Parathyroid adenoma (tissue), 2 donors: Measurements from ENCODE around the gene KLHL29.

ENCODE experiments used
- H2AFZ ChIP-seq: fragments of 300-600 bp; sonication (generic); one replicate; pipeline ENCODE4 v1.7.0; 2017; ENCODE audit warnings: antibody characterized with exemption, mild to moderate bottlenecking
- H3K27ac ChIP-seq: fragments of 300-600 bp; sonication (generic); one replicate; pipeline ENCODE4 v1.7.0; 2017
- H3K27me3 ChIP-seq: fragments of 300-600 bp; sonication (generic); one replicate; pipeline ENCODE4 v1.7.0; 2017; ENCODE audit warnings: low read length; ENCODE audit not compliant: control insufficient read depth, insufficient read depth
- H3K36me3 ChIP-seq: fragments of 300-600 bp; sonication (generic); one replicate; pipeline ENCODE4 v1.7.0; 2017; ENCODE audit warnings: low read length; ENCODE audit not compliant: control insufficient read depth, insufficient read depth
- H3K4me1 ChIP-seq: fragments of 300-600 bp; sonication (generic); one replicate; pipeline ENCODE4 v1.7.0; 2017; ENCODE audit warnings: control low read depth
- H3K4me2 ChIP-seq: fragments of 300-600 bp; sonication (generic); one replicate; pipeline ENCODE4 v1.7.0; 2017; ENCODE audit warnings: low read length
- H3K4me3 ChIP-seq: fragments of 300-600 bp; sonication (generic); one replicate; pipeline ENCODE4 v1.7.0; 2017; ENCODE audit warnings: low read depth, low read length
- H3K79me2 ChIP-seq: fragments of 300-600 bp; sonication (generic); one replicate; pipeline ENCODE4 v1.7.0; 2017; ENCODE audit warnings: control low read depth
- H3K9ac ChIP-seq: fragments of 300-600 bp; sonication (generic); one replicate; pipeline ENCODE4 v1.7.0; 2017; ENCODE audit warnings: mild to moderate bottlenecking
- H3K9me3 ChIP-seq: fragments of 300-600 bp; sonication (generic); one replicate; pipeline ENCODE4 v1.7.0; 2017; ENCODE audit warnings: low read length; ENCODE audit not compliant: control insufficient read depth
- TF ChIP-seq, protein P1 (sequence below): fragments of 300-600 bp; sonication (generic); IDR thresholded peaks from one replicate; pipeline ENCODE4 v1.7.0; 2017; ENCODE audit warnings: antibody characterized with exemption, mild to moderate bottlenecking
- donor health status: primary hyperparathyroidism.

The KLHL29 gene

DNA sequence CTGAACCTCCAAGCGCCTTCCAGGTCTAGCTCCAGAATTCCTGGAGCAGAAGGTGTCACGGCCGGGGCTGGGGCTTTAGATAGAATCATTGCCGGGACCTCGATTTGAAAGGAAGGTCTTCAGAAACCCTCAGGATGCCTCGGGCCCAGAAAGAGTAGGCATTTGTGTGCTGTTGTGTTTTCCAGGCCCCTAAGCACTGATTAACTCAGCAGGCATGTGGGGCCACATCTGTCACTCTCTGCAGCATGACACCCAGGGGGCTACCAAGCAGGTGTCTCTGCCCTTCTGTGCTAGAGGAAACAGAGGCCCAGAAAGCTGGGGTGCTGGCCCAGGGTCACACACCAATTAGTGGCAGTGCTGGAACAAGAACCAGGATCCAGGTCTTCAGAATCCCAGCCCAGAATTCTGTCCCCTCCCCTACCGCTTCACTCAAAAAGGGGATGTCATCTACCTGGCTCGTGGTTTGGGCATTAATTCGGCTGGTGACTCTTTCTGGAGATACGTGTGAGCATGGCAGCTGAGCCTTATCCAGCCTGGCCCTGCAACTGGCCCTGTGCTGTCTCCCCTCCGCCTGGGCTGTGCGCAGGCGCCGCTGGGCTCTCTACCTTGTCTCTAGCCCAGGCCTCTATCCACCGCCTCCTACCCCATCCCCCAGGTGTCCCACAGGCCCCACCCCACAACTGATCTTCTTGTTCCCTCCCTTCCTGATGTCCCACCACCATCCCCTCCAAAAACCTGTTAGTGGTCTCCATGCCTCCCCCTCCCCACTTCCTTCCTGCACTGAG, 296.6 kb downstream of the KLHL29 start:
- Histone ChIP-seq H3K4me2 (no peak overlapping the region), H3K27ac (no peak overlapping the region), H2AFZ (no peak overlapping the region), H3K4me1 (peaks cover 15% of the 10 kb centered on the region), H3K79me2 (no peaks in the 10 kb centered on the region), H3K9ac (no peak overlapping the region), H3K27me3 (no peaks in the 10 kb centered on the region), H3K9me3 (no peaks in the 10 kb centered on the region), H3K36me3 (no peaks in the 10 kb centered on the region), H3K4me3 (no peak overlapping the region)
- TF ChIP-seq, protein P1, sequence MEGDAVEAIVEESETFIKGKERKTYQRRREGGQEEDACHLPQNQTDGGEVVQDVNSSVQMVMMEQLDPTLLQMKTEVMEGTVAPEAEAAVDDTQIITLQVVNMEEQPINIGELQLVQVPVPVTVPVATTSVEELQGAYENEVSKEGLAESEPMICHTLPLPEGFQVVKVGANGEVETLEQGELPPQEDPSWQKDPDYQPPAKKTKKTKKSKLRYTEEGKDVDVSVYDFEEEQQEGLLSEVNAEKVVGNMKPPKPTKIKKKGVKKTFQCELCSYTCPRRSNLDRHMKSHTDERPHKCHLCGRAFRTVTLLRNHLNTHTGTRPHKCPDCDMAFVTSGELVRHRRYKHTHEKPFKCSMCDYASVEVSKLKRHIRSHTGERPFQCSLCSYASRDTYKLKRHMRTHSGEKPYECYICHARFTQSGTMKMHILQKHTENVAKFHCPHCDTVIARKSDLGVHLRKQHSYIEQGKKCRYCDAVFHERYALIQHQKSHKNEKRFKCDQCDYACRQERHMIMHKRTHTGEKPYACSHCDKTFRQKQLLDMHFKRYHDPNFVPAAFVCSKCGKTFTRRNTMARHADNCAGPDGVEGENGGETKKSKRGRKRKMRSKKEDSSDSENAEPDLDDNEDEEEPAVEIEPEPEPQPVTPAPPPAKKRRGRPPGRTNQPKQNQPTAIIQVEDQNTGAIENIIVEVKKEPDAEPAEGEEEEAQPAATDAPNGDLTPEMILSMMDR, result no peak

DNA sequence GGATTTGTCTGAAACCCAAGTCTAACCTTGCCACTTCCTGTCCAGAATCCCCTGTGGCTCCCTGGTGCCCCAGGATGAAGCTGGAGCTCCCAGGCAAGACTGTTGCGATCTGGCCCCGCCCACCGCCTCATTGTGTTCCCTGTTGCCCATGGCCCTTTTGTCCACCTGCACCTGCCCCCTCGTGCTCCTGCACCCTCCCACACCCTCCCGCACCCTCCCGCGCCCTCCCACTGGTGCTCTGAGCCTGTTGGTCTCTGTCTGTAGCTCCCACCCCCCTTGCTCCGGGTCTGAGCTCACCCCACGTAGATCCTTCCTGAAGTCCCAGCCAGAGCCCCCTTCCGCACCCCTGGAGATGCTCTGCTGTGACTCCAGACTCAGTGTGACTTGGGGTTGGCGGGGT, 297.5 kb downstream of the KLHL29 start:
- Histone ChIP-seq H3K4me3 (no peak overlapping the region), H3K4me1 (peaks cover 15% of the 10 kb centered on the region), H2AFZ (no peak overlapping the region), H3K27me3 (no peaks in the 10 kb centered on the region), H3K27ac (no peak overlapping the region), H3K36me3 (no peaks in the 10 kb centered on the region), H3K9ac (no peak overlapping the region), H3K79me2 (no peaks in the 10 kb centered on the region), H3K4me2 (no peak overlapping the region), H3K9me3 (no peaks in the 10 kb centered on the region)
- TF ChIP-seq, protein P1, result no peak

DNA sequence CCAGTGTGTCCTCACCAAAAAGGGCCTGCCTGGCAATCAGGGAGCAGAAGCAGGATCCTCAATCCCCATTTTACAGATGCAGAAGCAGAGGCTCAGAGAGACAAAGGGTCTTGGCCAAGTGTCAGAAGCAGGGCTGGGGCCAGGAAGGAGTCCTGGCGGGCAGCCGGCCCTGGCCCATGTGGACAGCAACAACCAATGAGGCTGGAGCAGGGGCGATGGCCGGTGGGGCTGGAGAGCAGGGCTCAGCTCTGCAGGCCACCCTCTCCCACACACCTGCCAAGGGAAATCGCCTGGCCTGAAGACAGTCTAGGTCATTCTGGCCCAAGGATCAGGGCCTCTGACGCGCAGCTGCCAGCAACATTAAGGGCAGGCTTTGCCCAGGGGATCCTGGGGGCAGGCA, 298.0 kb downstream of the KLHL29 start:
- no peak overlapping the region for H3K4me2 ChIP-seq
- H3K27me3 ChIP-seq, result no peaks in the 10 kb centered on the region
- H3K9me3 ChIP-seq, result no peaks in the 10 kb centered on the region
- no peaks in the 10 kb centered on the region for H3K79me2 ChIP-seq
- TF ChIP-seq, protein P1, result no peak
- H3K9ac ChIP-seq, result no peak overlapping the region
- H3K36me3 ChIP-seq, result no peaks in the 10 kb centered on the region
- H3K27ac ChIP-seq, result no peak overlapping the region
- no peak overlapping the region for H2AFZ ChIP-seq
- peaks cover 15% of the 10 kb centered on the region for H3K4me1 ChIP-seq
- no peak overlapping the region for H3K4me3 ChIP-seq

DNA sequence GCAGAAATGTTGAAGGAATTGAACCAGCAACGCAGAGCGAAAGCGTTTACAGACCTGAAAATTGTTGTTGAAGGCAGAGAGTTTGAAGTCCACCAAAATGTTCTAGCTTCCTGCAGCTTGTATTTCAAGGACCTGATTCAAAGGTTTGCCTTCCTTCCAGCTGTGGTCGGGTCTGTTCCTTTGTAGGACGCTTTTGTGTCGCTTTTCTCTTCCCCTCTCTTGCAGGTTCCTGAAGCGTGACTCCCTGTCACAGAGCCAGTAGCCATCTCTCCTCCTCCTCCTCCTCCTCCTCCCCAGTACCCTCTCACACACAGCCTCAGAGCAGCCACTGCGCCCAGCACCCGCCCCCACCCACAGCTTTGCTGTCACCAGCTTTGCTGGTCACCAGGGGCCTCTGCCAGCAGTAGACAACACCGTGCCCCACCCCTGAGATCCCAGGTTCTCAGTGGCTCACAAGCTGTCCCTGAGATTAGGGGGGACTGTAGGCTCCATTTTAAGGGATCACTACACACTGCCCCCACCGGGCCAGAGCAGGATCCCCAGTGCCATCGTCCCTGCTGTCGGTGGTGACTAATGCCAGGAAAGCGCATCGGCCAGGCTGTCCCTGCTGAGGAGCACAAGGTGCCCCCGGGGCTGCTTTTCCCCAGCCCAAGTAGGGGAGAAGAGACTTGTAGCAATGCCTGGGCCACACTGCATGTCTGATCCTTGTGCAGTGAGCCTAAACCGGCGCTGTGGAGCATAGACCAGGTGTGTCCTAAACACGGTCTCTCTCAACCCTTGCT, 299.6 kb downstream of the KLHL29 start:
- Histone ChIP-seq H3K9me3 (no peaks in the 10 kb centered on the region), H2AFZ (peak overlapping the region; percentile 80), H3K4me3 (no peak overlapping the region), H3K79me2 (no peaks in the 10 kb centered on the region), H3K9ac (no peak overlapping the region), H3K4me2 (no peak overlapping the region), H3K27ac (peak overlapping the region; percentile 67), H3K4me1 (peaks cover 15% of the 10 kb centered on the region), H3K36me3 (no peaks in the 10 kb centered on the region), H3K27me3 (no peaks in the 10 kb centered on the region)
- TF ChIP-seq, protein P1, result peak; percentile 7
